Peyer's patch (tissue), 4 donors: ENCODE data around the gene AP2B1.

Experiments used
- POLR2A ChIP-seq, 2 donors: fragments of 450-650 bp; IDR thresholded peaks; one replicate each; pipeline ENCODE4 v1.5.1; 2017; ENCODE audit warnings: antibody characterized with exemption in 2 of 2, mild to moderate bottlenecking in 2 of 2, moderate library complexity in 2 of 2
- TF ChIP-seq, protein P1 (sequence below), 6 experiments: fragments of 450-650 bp in 4 of 6; fragments of 200-600 bp in 2 of 6; sonication (generic) in 1 of 6; IDR thresholded peaks; one replicate each; pipeline ENCODE4 v1.5.1; 2017 to 2019; ENCODE audit warnings: antibody characterized with exemption in 6 of 6, mild to moderate bottlenecking in 3 of 6, moderate library complexity in 1 of 6

DNA sequence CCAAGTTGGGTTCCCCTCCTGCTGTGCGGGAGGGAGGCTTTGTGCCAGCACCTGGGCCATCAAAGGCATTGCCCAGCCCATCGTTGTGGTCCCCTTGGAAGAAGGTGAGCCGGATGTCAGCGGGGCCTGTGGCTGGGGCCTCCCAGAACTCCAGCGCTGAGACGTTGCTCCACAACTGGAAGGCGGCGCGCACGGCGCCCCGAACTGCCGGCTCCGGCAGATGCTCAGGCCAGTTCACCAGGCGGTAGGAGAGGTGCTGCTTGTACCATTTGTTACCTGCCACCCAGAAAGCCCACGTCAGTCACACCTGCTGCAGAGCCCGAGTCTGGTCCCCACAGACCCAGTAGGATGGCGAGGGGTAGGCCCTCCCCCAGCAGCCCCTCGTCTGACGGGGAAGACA, 186.0 kb downstream of the AP2B1 start:
- TF ChIP-seq, protein P1, sequence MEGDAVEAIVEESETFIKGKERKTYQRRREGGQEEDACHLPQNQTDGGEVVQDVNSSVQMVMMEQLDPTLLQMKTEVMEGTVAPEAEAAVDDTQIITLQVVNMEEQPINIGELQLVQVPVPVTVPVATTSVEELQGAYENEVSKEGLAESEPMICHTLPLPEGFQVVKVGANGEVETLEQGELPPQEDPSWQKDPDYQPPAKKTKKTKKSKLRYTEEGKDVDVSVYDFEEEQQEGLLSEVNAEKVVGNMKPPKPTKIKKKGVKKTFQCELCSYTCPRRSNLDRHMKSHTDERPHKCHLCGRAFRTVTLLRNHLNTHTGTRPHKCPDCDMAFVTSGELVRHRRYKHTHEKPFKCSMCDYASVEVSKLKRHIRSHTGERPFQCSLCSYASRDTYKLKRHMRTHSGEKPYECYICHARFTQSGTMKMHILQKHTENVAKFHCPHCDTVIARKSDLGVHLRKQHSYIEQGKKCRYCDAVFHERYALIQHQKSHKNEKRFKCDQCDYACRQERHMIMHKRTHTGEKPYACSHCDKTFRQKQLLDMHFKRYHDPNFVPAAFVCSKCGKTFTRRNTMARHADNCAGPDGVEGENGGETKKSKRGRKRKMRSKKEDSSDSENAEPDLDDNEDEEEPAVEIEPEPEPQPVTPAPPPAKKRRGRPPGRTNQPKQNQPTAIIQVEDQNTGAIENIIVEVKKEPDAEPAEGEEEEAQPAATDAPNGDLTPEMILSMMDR (IDR thresholded peaks at IDR 0.05) = no peak
- no peak for TF ChIP-seq POLR2A (IDR thresholded peaks at IDR 0.05)
